ENCODE measurements around the gene IFT20. TPM values are rescaled to one million over a fixed set of nuclear protein-coding genes. Genes with fewer than 3 reads are reported as not detected.
A peak's percentile ranks its signal among the peaks of the same experiment; 100 is the strongest.

The IFT20 gene
- total RNA-seq, 1 experiment from 2014 or later = 21.0 TPM

GRCh38 chr17:28372203-28372944 lies 37.1 kb upstream of the IFT20 start:
- Histone ChIP-seq H4K91ac (ENCODE audit: insufficient read length, low read depth, low read length) (no peak overlapping the region), H2BK5ac (ENCODE audit: insufficient read length, low read length) (no peak overlapping the region), H3K27me3 (ENCODE audit: insufficient read depth, low read length) (peaks cover 12% of the 10 kb centered on the region; the same call in 1 of the 2 replicates), H3K23me2 (ENCODE audit: insufficient read length, low read depth, low read length, poor library complexity, severe bottlenecking) (peaks cover 10% of the 10 kb centered on the region), H4K8ac (replicated peaks; ENCODE audit: insufficient read length, low read depth, low read length) (no peak overlapping the region), H3K79me1 (ENCODE audit: insufficient read depth, low read depth, low read length, poor library complexity, severe bottlenecking) (no peaks in the 10 kb centered on the region), H3K9ac (ENCODE audit: extremely low read depth, insufficient read length, low read length) (no peak overlapping the region), H2BK20ac (ENCODE audit: low read depth, low read length, poor library complexity, severe bottlenecking) (no peak overlapping the region), H3K18ac (ENCODE audit: insufficient read length, low read depth, low read length) (no peak overlapping the region), H3K79me2 (ENCODE audit: insufficient read depth, low read length) (no peaks in the 10 kb centered on the region), H3T11ph (ENCODE audit: low read length) (no peak overlapping the region), H3K9me3 (ENCODE audit: control insufficient read depth, low read depth, low read length) (no peaks in the 10 kb centered on the region), H3K4ac (ENCODE audit: low read depth, low read length) (no peak overlapping the region), H2AK5ac (ENCODE audit: insufficient read length, low read length) (no peak overlapping the region), H4K5ac (ENCODE audit: insufficient read length, low read depth, low read length) (no peak overlapping the region), H3K14ac (ENCODE audit: insufficient read depth, low read length) (peak overlapping the region; percentile 9; the same call in 1 of the 2 replicates), H2AFZ (ENCODE audit: low read length) (no peak overlapping the region), H3K4me2 (ENCODE audit: insufficient read depth, insufficient read length, low read length) (peak overlapping the region; percentile 53), H3K56ac (ENCODE audit: insufficient read length, low read depth, low read length) (no peak overlapping the region), H4K20me1 (ENCODE audit: control insufficient read depth, insufficient read depth, insufficient read length) (peaks cover 2% of the 10 kb centered on the region), H2BK120ac (ENCODE audit: low read depth, low read length, poor library complexity, severe bottlenecking) (no peak overlapping the region), H3K23ac (ENCODE audit: insufficient read length, low read depth, low read length) (no peak overlapping the region), H2BK12ac (ENCODE audit: insufficient read length, low read depth, low read length) (no peak overlapping the region), H2BK15ac (ENCODE audit: low read depth, low read length) (no peak overlapping the region; the same call in 1 of the 2 replicates), H3K4me1 (ENCODE audit: insufficient read depth, low read length) (peaks cover 2% of the 10 kb centered on the region; the same call in 1 of the 2 replicates), H3K27ac (ENCODE audit: insufficient read length, low read depth, low read length) (no peak overlapping the region)
- no peak overlapping the region for H3K27ac Mint-ChIP-seq
- peak; percentile 43 for DNase-seq
- peaks cover 0 to 6% (median 2%) of the 10 kb centered on the region in 3 experiments; a peak in 3 of 7 replicates for H3K36me3 Mint-ChIP-seq (ENCODE audit: insufficient read depth in 1 of 3, low read depth in 3 of 3)
- whole genome bisulfite sequencing (ENCODE audit: extremely low coverage, insufficient read length, low lambda C conversion rate) = no CpG with 5 or more reads among the region's 53 CpGs
- H3K27me3 Mint-ChIP-seq (ENCODE audit: low read depth) = peaks cover 46% of the 10 kb centered on the region
- H3K4me1 Mint-ChIP-seq = peaks cover 14 to 21% of the 10 kb centered on the region in 2 experiments
- no peak for TF ChIP-seq CTCF (conservative IDR thresholded peaks at IDR 0.05)
- H3K9me3 Mint-ChIP-seq = no peaks in the 10 kb centered on the region; a peak in 2 of 5 replicates
- peak overlapping the region; percentile 57 to 83 for H3K4me3 Mint-ChIP-seq
